HG02840 (cell line): ENCODE data around the gene ATXN1.

ENCODE experiments used
- ATAC-seq: cut with Tn5 transposase; IDR thresholded peaks from one replicate; pipeline ENCODE4 v1.9.1; 2021; ENCODE audit warnings: mild to moderate bottlenecking, moderate library complexity, moderate number of reproducible peaks; ENCODE audit not compliant: unreplicated experiment, low FRiP score

The ATXN1 gene

GRCh38 chr6:16313732-16314131 lies 447.5 kb downstream of the ATXN1 start:
- ATAC-seq = no peak

- no peak for ATAC-seq
Measured at GRCh38 chr6:16311763-16312162, 449.5 kb downstream of the ATXN1 start.

GRCh38 chr6:16306334-16306733 lies 454.9 kb downstream of the ATXN1 start:
- no peak for ATAC-seq

- peak; percentile 29 for ATAC-seq
Measured at GRCh38 chr6:16305788-16306187, 455.5 kb downstream of the ATXN1 start.

- peak; percentile 83 for ATAC-seq
Measured at GRCh38 chr6:16305246-16305725, 456.0 kb downstream of the ATXN1 start.

DNA sequence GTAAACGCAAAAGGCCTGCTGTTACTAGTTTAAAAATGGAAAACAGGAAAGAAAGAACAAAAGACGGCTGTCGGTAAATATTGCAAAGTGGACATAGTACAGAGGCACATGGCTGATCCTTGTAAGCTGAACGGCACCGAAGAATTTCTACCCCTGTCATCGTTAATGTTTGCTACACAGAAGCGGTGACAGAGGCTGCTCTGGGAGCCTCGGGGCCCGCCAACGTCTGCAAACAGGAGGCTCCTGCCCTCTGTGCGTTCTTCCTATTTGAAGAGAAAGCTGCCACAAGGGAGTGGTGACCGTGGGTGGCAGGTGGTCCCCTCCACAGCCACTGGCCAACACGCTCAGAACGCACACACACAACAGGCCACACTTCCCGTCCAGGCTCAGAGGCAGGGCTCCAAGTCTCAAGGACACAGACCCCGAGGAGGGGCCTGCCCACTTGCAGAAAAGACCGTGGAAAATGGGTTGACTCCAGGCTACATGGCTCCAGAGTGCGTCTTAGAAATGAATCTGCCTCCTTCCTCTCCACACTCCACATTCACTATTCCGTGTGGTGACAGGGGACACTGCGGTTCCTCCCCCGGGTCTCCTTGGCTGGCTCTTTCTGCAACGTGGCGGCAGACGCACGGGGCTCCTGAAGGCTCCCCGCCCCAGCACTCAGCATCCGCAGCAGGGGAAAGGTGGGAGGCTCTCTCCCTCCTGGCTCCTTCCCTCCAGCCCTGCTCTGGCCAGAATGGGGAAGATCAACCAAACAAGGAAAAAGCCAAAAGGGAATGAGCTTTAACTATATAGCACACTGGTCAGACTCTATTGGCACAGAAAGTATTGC lies 458.3 kb downstream of the ATXN1 start:
- ATAC-seq = no peak

DNA sequence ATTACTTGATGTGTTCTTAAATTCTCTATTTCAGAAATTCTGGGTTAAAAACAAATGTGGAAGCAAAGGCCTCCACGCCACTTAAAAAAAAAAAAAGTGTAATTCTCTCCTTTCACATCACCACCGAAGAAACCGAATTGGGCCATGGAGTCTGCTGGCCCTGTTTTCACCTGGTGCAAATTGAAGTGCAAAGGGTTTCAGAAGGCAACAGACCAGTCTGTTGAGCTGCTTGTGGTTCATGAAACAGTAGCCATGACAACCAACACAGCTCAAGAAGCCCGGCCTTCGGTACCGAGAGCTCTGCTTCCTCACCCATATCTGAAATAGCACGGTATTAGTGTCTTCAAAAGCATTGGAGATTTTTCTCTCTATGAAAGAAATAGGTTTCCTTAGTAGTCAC lies 459.7 kb downstream of the ATXN1 start:
- peak; percentile 44 for ATAC-seq

- no peak for ATAC-seq
Measured at GRCh38 chr6:16299861-16300260, 461.4 kb downstream of the ATXN1 start.

DNA sequence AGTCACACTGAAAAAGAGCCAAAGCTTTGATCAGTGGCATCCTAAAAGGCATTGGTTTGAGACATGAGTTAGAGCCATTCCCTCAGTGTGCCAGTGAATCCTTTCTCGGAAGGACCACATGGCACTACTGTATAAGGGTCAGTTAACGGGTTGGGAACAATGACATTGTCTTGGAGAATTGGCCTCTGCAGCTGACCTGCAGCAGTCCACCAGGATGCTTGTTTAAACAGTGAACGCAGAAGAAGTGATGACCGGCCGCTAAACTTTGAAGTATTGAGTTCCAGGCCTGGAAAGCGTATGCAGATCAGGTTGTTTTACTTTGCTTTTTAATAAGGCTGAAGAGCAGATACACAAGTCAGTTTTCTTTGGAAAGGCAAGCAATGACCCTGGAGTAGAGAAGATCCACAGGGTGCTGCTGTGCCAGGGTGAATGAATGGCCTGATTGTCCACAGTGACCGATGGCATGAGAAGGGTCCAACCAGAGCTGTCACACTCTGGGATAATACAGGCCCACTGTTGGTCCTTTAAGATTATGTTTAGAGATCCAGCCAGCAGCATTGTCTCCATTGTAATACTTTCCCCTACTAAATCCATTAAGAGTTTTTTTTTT lies 465.1 kb downstream of the ATXN1 start:
- no peak for ATAC-seq

DNA sequence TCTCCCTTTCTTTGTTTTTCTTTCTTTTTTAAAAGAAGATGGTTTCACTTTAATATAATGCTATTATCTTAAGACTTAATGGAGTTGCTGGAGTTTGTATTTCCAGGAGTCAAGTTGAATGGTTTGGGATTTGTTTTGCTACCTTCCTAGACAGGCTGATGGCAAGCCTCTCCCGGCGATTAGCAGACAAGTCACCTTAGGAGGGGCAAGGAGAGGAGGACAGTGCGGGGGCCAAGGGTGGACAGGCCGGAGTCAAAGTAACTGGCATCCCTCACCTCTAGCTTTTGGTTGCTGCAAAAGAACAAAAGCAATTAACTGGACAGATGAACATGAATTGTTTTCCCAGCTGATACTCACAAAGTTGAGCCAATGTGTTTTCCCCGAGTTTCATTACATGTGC lies 465.8 kb downstream of the ATXN1 start:
- no peak for ATAC-seq

GRCh38 chr6:16295060-16295459 lies 466.2 kb downstream of the ATXN1 start:
- no peak for ATAC-seq

GRCh38 chr6:16294371-16294770 lies 466.9 kb downstream of the ATXN1 start:
- ATAC-seq = no peak

GRCh38 chr6:16292942-16293341 lies 468.3 kb downstream of the ATXN1 start:
- ATAC-seq = no peak

DNA sequence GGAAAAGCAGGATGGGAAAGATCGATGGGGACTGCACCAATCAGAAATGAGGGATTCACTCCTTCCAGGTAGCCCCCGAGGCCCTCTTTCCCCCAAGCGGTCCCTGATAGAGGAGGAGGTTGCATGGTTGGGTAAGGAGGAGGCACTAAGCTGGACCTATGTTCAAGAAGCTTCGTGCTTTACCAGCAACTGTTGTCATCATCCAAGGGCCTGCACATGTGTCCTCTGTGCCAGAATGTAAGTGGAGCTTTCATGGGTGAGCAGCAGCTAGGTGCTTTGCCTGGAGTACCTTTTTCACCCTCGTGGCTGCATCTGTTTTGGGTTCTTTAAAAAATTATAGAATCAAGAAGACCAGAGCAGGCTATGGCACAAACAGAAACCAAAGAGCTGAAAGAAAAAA lies 468.8 kb downstream of the ATXN1 start:
- no peak for ATAC-seq

DNA sequence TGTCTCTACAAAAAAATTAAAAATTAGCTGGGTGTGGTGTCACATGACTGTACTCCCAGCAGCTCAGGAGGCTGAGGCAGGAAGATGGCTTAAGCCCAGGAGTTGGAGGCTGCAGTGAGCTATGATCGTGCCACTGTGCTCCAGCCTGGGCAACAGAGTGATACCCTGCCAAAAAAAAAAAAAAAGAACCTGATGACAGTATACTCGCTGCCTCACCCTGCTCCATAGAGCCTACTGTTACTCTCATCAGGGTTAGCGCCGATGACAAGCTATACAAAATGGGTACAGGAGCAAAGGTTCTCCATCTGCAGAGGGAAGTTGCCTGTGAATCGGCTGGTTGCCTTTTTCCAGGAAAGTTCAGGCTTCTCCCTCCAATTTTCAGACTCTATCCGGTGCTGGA lies 469.5 kb downstream of the ATXN1 start:
- no peak for ATAC-seq

DNA sequence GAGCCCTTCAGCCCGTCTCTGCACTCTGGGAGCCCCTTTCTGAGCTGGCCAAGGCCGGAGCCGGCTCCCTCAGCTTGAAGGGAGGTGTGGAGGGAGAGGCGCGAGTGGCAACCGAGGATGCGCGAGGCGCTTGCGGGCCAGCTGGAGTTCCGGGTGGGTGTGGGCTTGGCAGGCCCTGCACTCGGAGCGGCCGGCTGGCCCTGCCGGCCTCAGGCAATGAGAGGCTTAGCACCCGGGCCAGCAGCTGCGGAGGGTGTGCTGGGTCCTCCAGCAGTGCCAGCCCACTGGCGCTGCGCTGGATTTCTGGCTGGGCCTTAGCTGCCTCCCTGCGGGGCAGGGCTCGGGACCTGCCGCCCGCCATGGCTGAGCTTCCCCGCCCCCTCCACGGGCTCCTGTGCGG lies 473.1 kb downstream of the ATXN1 start:
- ATAC-seq = no peak

GRCh38 chr6:16286151-16286522 lies 475.1 kb downstream of the ATXN1 start:
- no peak for ATAC-seq

GRCh38 chr6:16285467-16286150 lies 475.7 kb downstream of the ATXN1 start:
- no peak for ATAC-seq

DNA sequence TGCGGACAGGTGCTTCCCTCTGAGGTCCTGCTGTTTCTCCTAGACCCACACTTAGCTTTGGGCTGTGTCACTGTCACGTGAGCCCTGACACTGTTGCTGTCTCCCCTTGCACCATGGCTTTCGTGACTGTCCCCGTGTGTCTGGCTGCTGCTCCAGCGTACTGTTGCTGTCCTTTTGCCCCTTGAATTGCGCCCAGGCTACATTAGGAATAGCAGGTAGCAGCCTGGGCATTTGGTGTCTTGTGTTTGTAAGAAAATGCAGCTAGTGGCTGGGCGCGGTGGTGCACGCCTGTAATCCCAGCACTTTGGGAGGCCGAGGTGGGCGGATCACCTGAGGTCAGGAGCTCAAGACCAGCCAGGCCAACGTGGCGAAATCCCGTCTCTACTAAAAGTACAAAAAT lies 476.8 kb downstream of the ATXN1 start:
- ATAC-seq = no peak

- no peak for ATAC-seq
Measured at GRCh38 chr6:16282370-16282769, 478.9 kb downstream of the ATXN1 start.

- ATAC-seq = no peak
Measured at GRCh38 chr6:16279243-16279642, 482.0 kb downstream of the ATXN1 start.
